Measurements from ENCODE around the gene FABP7.

The FABP7 gene

DNA sequence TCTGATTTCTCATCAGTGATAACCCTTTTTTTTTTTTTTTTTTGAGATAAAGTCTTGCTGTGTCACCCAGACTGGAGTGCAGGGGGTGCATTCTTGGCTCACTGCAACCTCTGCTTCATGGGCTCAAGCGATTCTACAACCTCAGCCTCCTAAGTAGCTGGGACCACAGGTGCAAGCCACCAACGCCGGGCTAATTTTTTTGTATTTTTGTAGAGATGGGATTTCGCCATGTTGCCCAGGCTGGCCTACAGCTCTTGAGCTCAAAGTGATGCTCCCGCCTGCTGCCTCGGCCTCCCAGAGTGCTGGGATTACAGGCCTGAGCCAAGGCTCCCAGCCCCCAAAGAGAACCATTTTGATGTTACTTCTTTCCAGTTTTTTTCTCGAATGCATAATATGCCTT is 2.2 kb downstream of the FABP7 start:
- ATAC-seq = no peak
- H3K27me3 Mint-ChIP-seq = peaks cover 45% of the 10 kb centered on the region
- H3K9me3 Mint-ChIP-seq = no peaks in the 10 kb centered on the region
- no peak overlapping the region for H3K4me3 Mint-ChIP-seq
- no peak for DNase-seq
- no peaks in the 10 kb centered on the region for H3K4me1 Mint-ChIP-seq
- no peak overlapping the region for H3K27ac Mint-ChIP-seq

DNA sequence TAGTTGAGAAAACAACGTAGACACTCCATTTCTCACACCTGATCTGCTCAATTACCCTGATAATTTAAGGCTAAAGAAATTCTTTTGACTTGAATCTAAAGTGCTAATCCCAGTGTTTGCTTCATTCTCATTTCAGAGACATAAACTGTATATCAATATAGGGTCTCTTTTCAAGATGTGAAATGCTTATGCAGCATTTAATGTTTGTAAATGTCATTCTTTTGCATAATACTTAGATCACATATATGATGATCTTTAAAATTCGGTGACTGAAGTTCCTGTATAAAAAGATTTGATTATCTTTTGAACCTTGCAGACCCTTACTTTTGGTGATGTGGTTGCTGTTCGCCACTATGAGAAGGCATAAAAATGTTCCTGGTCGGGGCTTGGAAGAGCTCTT is 3.9 kb downstream of the FABP7 start:
- H3K27ac Mint-ChIP-seq = no peak overlapping the region
- DNase-seq = no peak
- H3K4me3 Mint-ChIP-seq = no peak overlapping the region
- no peak for ATAC-seq
- H3K9me3 Mint-ChIP-seq = no peaks in the 10 kb centered on the region
- H3K4me1 Mint-ChIP-seq = no peaks in the 10 kb centered on the region
- peaks cover 62% of the 10 kb centered on the region for H3K27me3 Mint-ChIP-seq

DNA sequence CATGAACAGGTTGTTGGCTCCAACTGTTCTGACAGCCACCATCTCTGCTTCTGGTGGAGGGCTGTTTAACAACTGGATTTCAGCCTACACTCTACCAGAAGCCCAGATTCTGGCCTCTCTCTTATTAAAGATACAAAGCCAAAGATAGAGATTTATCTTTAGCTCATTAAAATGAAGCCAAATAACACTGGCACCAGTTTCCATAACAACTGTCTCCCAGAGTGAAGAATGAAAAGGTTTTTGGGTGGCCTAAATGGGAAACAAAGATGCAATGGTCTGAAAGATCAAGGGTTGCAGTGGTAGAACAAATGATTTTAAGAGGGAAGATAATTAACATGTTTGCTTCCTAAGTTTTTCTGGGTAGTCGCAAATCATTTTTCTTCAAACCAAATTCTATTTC is 6.4 kb downstream of the FABP7 start:
- DNase-seq = no peak
- Mint-ChIP-seq H3K4me1 (peaks cover 18% of the 10 kb centered on the region), H3K9me3 (no peaks in the 10 kb centered on the region), H3K27ac (no peak overlapping the region), H3K4me3 (no peak overlapping the region), H3K27me3 (peaks cover 70% of the 10 kb centered on the region)
- no peak for ATAC-seq

DNA sequence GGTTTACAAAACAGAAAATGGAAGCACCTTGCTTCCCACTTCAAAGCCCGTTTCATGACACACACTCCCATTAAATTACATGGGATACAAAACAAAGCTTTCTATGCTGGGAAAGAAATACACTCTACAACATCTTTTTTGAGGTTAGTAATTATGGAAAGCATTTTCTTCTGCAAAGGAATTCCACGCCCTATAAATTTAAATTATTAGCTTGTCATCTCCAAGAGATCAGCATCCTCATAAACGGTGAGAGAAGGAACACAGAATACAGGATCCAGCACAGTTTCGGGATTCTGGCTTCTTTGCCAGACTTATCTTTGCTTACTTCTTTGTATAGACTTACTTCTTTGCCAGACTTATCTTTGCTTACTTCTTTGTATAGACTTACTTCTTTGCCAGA is 8.2 kb downstream of the FABP7 start:
- Mint-ChIP-seq H3K27me3 (peaks cover 71% of the 10 kb centered on the region), H3K4me1 (peaks cover 22% of the 10 kb centered on the region), H3K27ac (no peak overlapping the region), H3K9me3 (no peaks in the 10 kb centered on the region), H3K4me3 (no peak overlapping the region)
- DNase-seq (no peak), ATAC-seq (no peak)

DNA sequence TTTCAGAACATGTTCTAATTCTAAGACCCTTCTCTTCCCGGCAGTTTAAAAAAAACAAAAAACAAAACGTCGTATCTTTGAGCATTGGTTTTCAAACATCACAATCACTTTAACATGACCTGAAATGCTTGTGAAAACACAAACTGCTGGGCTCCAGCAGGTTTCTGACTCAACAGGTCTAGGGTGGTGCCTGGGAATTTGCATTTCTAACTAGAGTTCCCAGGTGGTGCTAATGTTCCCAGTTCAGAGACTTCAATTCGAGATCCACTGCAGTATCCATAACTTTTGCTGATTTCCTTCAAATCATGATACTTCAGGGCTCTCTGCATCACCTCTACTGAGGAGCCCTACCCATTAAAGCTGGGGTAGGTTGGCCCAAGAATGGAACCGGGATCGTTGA is 8.7 kb downstream of the FABP7 start:
- ATAC-seq = no peak
- Mint-ChIP-seq H3K27ac (no peak overlapping the region), H3K4me3 (no peak overlapping the region), H3K27me3 (peaks cover 76% of the 10 kb centered on the region), H3K4me1 (peaks cover 22% of the 10 kb centered on the region), H3K9me3 (no peaks in the 10 kb centered on the region)
- no peak for DNase-seq

DNA sequence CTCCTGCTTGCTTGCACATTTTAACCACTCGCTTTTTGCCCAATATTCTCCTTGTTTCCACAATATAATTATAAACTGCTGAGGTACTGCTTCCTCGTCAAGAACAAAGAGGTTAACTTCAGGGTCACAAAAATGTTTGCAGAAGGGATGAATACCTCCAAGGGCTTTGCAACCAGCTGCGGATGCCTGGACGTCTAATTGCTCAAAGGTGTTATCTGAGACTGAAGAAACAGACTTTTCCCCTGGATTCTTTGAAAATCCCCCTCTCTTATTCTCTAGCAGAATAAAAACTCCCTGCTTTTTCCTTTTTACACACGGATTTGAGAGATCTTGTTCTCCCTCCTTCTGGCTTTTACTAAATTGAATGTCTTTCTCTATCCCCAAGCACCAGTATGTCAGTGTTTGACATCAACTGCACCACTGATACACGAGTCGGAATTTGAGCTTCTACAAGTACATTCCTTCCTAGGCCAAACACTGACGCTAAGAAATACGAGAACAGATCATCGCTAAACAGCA is 9.2 kb downstream of the FABP7 start:
- DNase-seq = no peak
- Mint-ChIP-seq H3K4me1 (peaks cover 22% of the 10 kb centered on the region), H3K4me3 (peak overlapping the region; percentile 92 to 93), H3K9me3 (no peaks in the 10 kb centered on the region), H3K27me3 (peaks cover 81% of the 10 kb centered on the region), H3K27ac (no peak overlapping the region)
- ATAC-seq = no peak

DNA sequence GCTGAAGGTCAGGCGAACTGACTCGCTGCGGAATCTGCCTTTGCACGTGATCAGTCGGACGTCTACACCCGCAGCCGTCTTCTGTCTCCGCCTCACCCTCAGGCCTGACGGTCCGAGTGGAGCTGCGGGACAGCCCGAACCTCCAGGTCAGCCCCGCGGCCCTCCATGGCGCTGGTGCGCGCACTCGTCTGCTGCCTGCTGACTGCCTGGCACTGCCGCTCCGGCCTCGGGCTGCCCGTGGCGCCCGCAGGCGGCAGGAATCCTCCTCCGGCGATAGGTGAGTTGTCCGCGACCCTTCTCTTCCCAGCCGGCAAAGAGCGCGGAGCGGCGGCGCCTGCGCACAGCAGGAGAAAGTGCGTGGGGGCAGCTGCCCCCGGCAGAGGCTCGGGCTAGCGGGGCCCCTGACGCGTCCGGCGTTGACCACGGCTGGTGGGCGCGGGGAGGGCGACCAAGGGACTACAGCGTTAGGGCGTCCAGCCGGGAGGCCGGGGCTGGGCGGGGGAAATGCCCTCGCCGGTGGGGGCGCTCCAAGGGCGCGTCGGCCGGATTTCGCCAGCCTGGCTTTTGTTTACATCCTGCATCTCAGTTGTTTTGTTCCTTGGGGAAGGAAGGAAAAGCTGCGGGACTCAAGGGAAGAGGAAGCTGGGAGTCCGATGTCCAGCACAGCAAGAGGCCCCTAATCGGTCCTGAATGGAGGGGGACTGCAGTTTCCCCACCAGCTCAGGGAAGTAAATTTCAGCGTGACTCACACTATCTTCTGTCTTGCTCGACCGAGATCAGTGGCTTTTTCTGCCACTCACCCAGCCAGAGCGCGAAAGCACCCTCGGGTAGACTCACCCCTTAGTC is 9.9 kb downstream of the FABP7 start, which contains the start of gene SMPDL3A:
Gene SMPDL3A (plus strand): TSS at position 77 of the 846 bp plus-strand sequence. CDS start 89 bp downstream, at position 166.
- peak within 1 kb of the TSS; percentile 80 to 93 for H3K27ac Mint-ChIP-seq

DNA sequence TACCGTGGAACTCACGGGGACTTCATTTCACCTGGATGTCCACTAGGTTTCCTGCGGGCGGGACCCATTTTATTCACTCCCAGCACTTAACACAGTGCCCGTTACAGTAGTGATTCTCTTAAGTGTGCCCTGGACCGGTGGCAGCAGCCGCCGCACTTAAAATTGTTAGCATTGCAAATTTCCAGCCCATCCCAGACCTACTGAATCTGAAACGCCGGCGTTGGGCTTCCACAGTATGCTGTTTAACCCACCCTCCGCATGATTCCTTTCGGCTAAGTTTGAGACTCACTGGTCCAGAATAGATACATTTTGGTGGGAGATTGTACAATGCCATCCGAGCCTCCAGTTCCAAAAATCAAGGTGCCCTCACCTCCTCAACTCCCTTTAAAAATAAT is 10.5 kb downstream of the FABP7 start:
- no peak for DNase-seq
- H3K27ac Mint-ChIP-seq = peak overlapping the region in 1 of 2 donors; percentile 93
- H3K9me3 Mint-ChIP-seq = no peaks in the 10 kb centered on the region
- peaks cover 22% of the 10 kb centered on the region for H3K4me1 Mint-ChIP-seq
- peaks cover 87% of the 10 kb centered on the region for H3K27me3 Mint-ChIP-seq
- peak overlapping the region; percentile 92 to 93 for H3K4me3 Mint-ChIP-seq
- no peak for ATAC-seq

More for the DNA sequence above, 9.9 kb downstream of the FABP7 start, which contains the start of gene SMPDL3A:
- Mint-ChIP-seq H3K4me1 (peaks cover 22% of the 10 kb centered on the region), H3K9me3 (no peaks in the 10 kb centered on the region), H3K4me3 (peak within 1 kb of the TSS; percentile 92 to 93), H3K27me3 (peaks cover 87% of the 10 kb centered on the region)
- ATAC-seq (peak; percentile 87), DNase-seq (peak; percentile 38 to 45)

DNA sequence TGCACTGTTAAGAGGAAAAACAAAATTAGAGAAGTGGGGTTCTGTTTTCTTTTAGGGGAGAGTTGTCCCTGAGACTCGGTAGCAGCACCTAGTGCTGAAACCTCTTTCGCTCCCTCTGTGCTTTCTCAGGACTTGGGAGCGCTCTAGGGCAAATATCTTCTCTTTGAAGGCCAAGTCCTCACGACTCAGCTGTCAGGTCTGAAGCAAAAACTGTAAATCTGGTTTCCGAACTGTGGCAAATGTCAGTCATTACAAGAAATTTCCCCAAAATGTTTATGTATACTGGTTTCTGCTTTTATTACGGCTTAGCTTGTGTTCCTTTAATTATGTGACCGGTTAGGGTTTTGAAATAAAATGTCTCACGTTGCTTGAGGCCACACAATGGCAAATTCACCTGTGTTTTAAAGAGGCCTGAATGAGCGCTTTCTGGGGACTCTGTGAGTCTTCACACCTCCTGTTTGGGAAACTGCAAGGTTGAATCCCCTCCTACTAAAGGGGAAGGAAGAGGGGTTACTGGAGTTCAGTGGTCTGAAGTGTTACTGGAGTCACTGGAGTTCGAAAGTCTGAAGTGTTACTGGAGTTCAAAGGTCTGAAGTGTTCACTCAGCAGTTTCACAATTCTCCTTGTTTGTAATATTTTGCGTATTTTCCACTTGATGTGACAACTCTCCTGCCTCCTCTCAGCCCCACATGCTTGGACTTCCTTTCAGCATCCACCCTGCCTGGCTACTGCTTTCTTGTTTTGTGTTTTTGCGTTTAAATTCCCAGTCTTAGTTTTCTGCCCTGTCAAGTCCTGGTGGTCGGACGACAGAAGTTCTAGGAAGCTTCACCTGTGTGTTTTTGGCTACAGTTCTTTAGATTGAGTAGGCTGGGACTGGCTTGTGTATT is 11.2 kb downstream of the FABP7 start:
- H3K27ac Mint-ChIP-seq = peak overlapping the region in 1 of 2 donors; percentile 72
- ATAC-seq (no peak), DNase-seq (no peak)
- H3K27me3 Mint-ChIP-seq = peaks cover 84% of the 10 kb centered on the region
- H3K9me3 Mint-ChIP-seq = no peaks in the 10 kb centered on the region
- H3K4me3 Mint-ChIP-seq = peak overlapping the region; percentile 92 to 93
- H3K4me1 Mint-ChIP-seq = peaks cover 22% of the 10 kb centered on the region

DNA sequence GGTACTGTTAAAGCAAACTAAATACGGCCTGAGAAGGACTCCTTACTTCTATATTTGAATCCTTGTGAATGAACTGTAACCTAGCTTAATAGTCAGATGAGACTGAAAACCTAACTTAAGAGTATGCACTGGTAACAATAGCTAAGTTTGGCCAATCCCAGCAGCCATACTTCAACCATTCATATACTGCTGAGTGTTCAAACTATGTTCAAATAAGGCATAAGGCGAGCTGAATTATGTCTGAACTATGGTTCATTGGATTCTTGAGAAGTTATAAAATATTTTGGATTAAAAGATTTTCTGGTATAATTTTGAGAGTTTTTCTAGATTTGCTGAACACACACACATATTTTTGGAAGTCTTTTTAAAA is 11.8 kb downstream of the FABP7 start:
- Mint-ChIP-seq H3K9me3 (no peaks in the 10 kb centered on the region), H3K27ac (no peak overlapping the region)

DNA sequence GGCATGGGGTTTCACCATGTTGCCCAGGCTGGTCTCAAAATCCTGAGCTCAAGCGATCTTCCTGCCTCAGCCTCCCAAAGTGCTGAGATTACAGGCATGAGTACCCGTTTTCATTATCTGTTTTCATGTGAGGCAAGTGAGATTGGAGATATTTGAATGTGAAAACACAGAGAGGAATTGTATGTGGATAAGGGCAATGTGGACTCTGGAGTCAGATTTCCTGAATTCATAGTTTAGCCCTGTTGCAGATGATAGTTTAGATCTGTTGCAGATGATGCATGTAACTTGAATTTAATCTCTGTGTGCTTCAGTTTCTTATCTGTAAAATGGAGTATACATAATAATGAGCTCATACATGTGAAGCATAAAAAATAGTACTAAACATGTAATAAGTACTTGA is 13.2 kb downstream of the FABP7 start:
- H3K27me3 Mint-ChIP-seq = peaks cover 65% of the 10 kb centered on the region
- H3K9me3 Mint-ChIP-seq = no peaks in the 10 kb centered on the region
- H3K27ac Mint-ChIP-seq = no peak overlapping the region
- no peak for DNase-seq
- no peak for ATAC-seq
- H3K4me3 Mint-ChIP-seq = no peak overlapping the region
- peaks cover 24% of the 10 kb centered on the region for H3K4me1 Mint-ChIP-seq

More for the DNA sequence above, 11.8 kb downstream of the FABP7 start:
- no peak overlapping the region for H3K4me3 Mint-ChIP-seq
- ATAC-seq (no peak), DNase-seq (no peak)
- peaks cover 78% of the 10 kb centered on the region for H3K27me3 Mint-ChIP-seq
- H3K4me1 Mint-ChIP-seq = peaks cover 22% of the 10 kb centered on the region

DNA sequence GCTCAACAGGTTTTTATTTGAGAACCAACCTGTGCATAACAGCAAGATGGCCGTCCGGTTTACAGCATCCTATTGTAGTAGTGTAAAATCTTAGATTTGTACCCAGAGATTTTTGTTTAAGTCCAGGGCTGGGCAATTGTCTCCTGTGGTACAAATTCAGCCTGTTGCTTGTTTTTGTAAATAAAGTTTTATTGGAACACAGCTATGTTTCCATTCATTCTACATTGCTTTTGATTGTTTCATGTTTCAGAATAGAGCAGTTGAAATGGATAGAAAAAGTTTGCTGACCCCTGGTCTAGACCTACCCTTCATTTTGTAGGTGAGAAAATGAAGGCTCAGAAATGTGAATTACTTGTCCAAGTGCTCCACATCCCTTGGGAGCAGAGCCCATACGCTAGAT is 18.0 kb downstream of the FABP7 start:
- H3K9me3 Mint-ChIP-seq = no peaks in the 10 kb centered on the region
- no peak overlapping the region for H3K27ac Mint-ChIP-seq
- H3K4me1 Mint-ChIP-seq = peaks cover 6% of the 10 kb centered on the region
- H3K27me3 Mint-ChIP-seq = peaks cover 25% of the 10 kb centered on the region
- ATAC-seq (no peak), DNase-seq (no peak)
- H3K4me3 Mint-ChIP-seq = no peak overlapping the region

DNA sequence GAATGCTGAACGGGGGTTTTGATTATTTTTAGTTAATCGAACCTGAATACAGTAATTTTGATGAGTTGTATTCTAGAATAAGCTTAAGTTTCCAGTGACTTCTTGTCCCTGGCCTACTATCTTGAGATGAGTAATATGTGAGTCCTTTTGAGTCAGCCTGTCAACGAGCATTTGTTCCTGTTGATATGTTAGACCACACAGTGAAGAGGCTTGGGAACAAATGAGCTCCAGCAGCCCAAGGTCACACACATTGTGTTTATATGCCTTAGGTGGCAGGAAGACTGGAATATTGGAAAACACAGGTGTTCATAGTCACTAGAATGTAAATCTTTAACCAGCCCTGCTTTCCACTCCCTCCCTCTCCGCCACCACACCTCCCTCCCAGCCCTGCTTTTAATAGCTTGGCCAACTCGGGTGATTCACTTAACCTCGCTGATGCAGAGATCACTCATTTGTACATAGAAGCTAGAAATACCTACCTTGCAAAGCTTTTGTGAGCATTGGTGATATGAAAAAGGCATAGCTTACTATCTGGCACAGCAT is 18.7 kb downstream of the FABP7 start:
- Mint-ChIP-seq H3K27ac (peak overlapping the region in 1 of 2 donors; percentile 32), H3K4me3 (no peak overlapping the region), H3K9me3 (no peaks in the 10 kb centered on the region), H3K27me3 (peaks cover 19% of the 10 kb centered on the region), H3K4me1 (peaks cover 6% of the 10 kb centered on the region)
- DNase-seq (peak in 1 of 2 donors; percentile 29), ATAC-seq (peak; percentile 87)

DNA sequence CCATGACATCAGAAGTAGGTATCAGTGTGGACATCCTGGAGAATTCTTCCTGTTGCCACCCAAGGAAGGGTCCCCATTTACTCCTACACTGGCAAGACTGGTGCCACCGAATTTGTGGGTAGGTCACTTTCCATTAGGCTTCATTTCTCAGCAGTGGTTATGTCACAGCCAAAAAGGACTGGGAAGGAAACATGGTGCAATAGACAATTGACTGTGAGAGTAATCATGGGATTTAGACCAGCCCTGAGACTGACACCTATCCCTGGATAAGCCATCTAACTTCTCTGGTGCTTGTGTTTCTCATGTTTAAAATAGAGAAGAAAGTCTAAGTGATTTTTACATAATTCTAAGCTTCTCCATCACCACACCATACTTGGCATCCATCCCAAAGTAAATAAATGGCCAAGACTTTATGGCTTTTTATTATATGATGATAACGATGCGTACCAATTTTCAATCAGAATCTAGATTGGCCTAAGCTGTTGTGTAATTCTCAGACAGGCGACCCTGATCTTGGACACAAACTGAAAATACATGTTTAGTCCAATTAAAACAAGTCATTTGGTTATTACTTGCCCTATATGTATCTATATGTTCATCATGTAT is 19.7 kb downstream of the FABP7 start:
- peaks cover 6% of the 10 kb centered on the region for H3K4me1 Mint-ChIP-seq
- H3K27ac Mint-ChIP-seq = no peak overlapping the region
- H3K4me3 Mint-ChIP-seq = no peak overlapping the region
- no peaks in the 10 kb centered on the region for H3K9me3 Mint-ChIP-seq
- H3K27me3 Mint-ChIP-seq = peaks cover 8% of the 10 kb centered on the region
- DNase-seq (no peak), ATAC-seq (no peak)
